Measurements from ENCODE around the gene TRAPPC2. TPM values are rescaled to one million over a fixed set of nuclear protein-coding genes. Genes with fewer than 3 reads are reported as not detected.
A peak's percentile ranks its signal among the peaks of the same experiment; 100 is the strongest.
"Not testable (repeated sequence)": the region's sequence is repeated elsewhere in the genome, so short reads cannot be mapped to it uniquely, and the experiment has no call there.

Gene TRAPPC2
- total and polyA plus RNA-seq, 7 experiments from 2014 or later: 17.8 to 33.5 (median 23.5) TPM

DNA sequence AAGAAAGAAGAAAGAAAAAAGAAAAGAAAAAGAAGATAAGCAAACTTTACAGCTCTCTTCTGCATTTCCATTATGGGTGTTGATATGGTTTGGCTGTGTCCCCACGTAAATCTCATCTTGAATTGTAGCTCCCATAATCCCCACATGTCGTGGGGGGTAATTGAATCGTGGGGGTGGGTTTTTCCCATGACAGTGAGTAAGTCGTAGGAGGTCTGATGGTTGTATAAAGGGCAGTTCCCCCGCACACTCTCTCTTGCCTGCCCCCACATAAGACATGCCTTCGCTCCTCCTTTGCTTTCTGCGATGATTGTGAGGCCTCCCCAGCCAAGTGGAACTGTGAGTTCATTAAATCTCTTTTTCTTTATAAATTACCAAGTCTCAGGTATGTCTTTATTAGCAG, 52.8 kb downstream of the TRAPPC2 start:
- Mint-ChIP-seq H3K36me3 (peaks cover 0 to 20% (median 16%) of the 10 kb centered on the region in 5 donors), H3K4me1 (peaks cover 0 to 7% (median 0%) of the 10 kb centered on the region in 7 donors), H3K9me3 (peaks cover 0 to 17% (median 0%) of the 10 kb centered on the region in 11 donors), H3K27ac (no peak overlapping the region), H3K4me3 (no peak overlapping the region), H3K27me3 (no peaks in the 10 kb centered on the region)
- ChIA-PET CTCF (no interaction called here), POLR2A (no interaction called here)
- intact Hi-C loops (cut with micrococcal nuclease): no loop called here
- H3K27ac ChIP-seq (ENCODE audit: low read depth, low read length): no peak overlapping the region
- H3K4me1 ChIP-seq (ENCODE audit: control insufficient read depth in 2 of 2, insufficient read depth in 2 of 2, low read length in 2 of 2): no peaks in the 10 kb centered on the region
- no peaks in the 10 kb centered on the region for H3K27me3 ChIP-seq (ENCODE audit: control insufficient read depth in 2 of 2, insufficient read depth in 2 of 2, low read length in 2 of 2)
- no peaks in the 10 kb centered on the region for H3K36me3 ChIP-seq (ENCODE audit: control insufficient read depth in 2 of 3, insufficient read depth in 3 of 3, low read length in 3 of 3)
- ATAC-seq (no peak), DNase-seq (no peak)
- no peak overlapping the region for H3K4me3 ChIP-seq (ENCODE audit: low read length)
- H3K9me3 ChIP-seq (ENCODE audit: control insufficient read depth in 2 of 3, low read length in 3 of 3): no peaks in the 10 kb centered on the region

DNA sequence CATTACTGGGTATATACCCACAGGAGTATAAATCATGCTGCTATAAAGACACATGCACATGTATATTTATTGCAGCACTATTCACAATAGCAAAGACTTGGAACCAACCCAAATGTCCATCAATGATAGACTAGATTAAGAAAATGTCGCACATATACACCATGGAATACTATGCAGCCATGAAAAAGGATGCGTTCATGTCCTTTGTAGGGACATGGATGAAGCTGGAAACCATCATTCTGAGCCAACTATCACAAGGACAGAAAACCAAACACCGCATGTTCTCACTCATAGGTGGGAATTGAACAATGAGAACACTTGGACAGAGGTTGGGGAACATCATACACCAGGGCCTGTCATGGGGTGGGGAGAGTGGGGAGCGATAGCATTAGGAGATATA, 54.7 kb downstream of the TRAPPC2 start:
- CTCF ChIA-PET; H3K4me1 Mint-ChIP-seq; intact Hi-C loops (cut with micrococcal nuclease); H3K27ac ChIP-seq (ENCODE audit: low read depth, low read length); DNase-seq; H3K4me1 ChIP-seq (ENCODE audit: control insufficient read depth in 2 of 2, insufficient read depth in 2 of 2, low read length in 2 of 2); H3K27me3 ChIP-seq (ENCODE audit: control insufficient read depth in 2 of 2, insufficient read depth in 2 of 2, low read length in 2 of 2); H3K36me3 ChIP-seq (ENCODE audit: control insufficient read depth in 2 of 3, insufficient read depth in 3 of 3, low read length in 3 of 3); H3K9me3 ChIP-seq (ENCODE audit: control insufficient read depth in 2 of 3, low read length in 3 of 3); H3K4me3 ChIP-seq (ENCODE audit: low read length); H3K4me3 Mint-ChIP-seq; ATAC-seq; H3K27me3 Mint-ChIP-seq; H3K27ac Mint-ChIP-seq; POLR2A ChIA-PET: not testable (repeated sequence)
- H3K9me3 Mint-ChIP-seq: peaks cover 0 to 17% (median 0%) of the 10 kb centered on the region in 11 donors
- peaks cover 0 to 22% (median 16%) of the 10 kb centered on the region in 5 donors for H3K36me3 Mint-ChIP-seq

DNA sequence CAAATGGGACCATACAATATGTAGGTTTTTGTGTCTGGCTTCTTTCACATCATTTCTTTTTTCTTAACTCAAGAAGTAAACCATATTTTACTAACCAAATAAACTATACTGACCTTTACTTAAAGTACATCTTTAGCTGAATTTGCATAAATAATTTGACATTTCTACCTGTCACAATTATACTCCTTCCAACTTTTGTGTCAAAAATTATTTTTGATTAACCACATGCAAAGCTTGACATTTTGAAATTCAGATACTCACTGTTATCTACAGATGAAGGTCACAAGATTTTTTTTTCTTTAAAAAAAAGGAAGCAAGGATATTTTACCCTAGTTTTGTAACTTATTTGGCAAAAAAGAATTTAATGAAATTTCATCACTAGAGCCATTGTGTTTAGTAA, 57.5 kb downstream of the TRAPPC2 start:
- no peaks in the 10 kb centered on the region for H3K36me3 ChIP-seq (ENCODE audit: control insufficient read depth in 2 of 3, insufficient read depth in 3 of 3, low read length in 3 of 3)
- CTCF ChIA-PET: no interaction called here
- Mint-ChIP-seq H3K27ac (no peak overlapping the region), H3K36me3 (peaks cover 0 to 26% (median 21%) of the 10 kb centered on the region in 5 donors), H3K4me1 (peaks cover 0 to 1% (median 0%) of the 10 kb centered on the region in 7 donors), H3K9me3 (peaks cover 0 to 8% (median 0%) of the 10 kb centered on the region in 11 donors), H3K27me3 (no peaks in the 10 kb centered on the region), H3K4me3 (no peak overlapping the region)
- H3K4me1 ChIP-seq (ENCODE audit: control insufficient read depth in 2 of 2, insufficient read depth in 2 of 2, low read length in 2 of 2): no peaks in the 10 kb centered on the region
- no peak overlapping the region for H3K4me3 ChIP-seq (ENCODE audit: low read length)
- DNase-seq (no peak), ATAC-seq (no peak)
- no peaks in the 10 kb centered on the region for H3K27me3 ChIP-seq (ENCODE audit: control insufficient read depth in 2 of 2, insufficient read depth in 2 of 2, low read length in 2 of 2)
- no peaks in the 10 kb centered on the region for H3K9me3 ChIP-seq (ENCODE audit: control insufficient read depth in 2 of 3, low read length in 3 of 3)
- intact Hi-C loops (cut with micrococcal nuclease): no loop called here
- POLR2A ChIA-PET: no interaction called here
- no peak overlapping the region for H3K27ac ChIP-seq (ENCODE audit: low read depth, low read length)

DNA sequence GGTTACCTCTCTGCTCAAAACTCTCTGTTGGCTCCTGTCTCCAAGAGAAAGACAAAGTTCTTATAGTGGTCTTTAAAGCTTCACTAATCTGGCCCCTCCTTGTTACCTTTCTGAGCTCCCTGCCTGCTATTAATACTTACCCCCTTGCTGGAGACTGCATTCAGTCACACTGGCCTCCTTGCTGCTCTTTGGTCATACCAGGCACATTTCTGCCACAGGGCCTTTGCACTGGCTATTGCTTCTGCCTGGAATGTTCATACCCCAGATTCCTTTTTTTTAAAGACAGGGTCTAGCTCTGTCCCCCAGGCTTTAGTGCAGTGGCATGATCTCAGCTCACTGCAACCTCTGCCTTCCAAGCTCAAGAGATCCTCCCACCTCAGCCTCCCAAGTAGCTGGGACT, 61.4 kb downstream of the TRAPPC2 start:
- Mint-ChIP-seq H3K4me3 (no peak overlapping the region), H3K27me3 (no peaks in the 10 kb centered on the region), H3K36me3 (peaks cover 0 to 32% (median 24%) of the 10 kb centered on the region in 5 donors), H3K9me3 (peaks cover 0 to 6% (median 0%) of the 10 kb centered on the region in 11 donors), H3K4me1 (peaks cover 0 to 4% (median 0%) of the 10 kb centered on the region in 7 donors), H3K27ac (no peak overlapping the region)
- H3K4me3 ChIP-seq (ENCODE audit: low read length): no peak overlapping the region
- intact Hi-C loops (cut with micrococcal nuclease): no loop called here
- ATAC-seq (no peak), DNase-seq (no peak)
- no peaks in the 10 kb centered on the region for H3K4me1 ChIP-seq (ENCODE audit: control insufficient read depth in 2 of 2, insufficient read depth in 2 of 2, low read length in 2 of 2)
- no peaks in the 10 kb centered on the region for H3K27me3 ChIP-seq (ENCODE audit: control insufficient read depth in 2 of 2, insufficient read depth in 2 of 2, low read length in 2 of 2)
- ChIA-PET POLR2A (no interaction called here), CTCF (no interaction called here)
- no peaks in the 10 kb centered on the region for H3K9me3 ChIP-seq (ENCODE audit: control insufficient read depth in 2 of 3, low read length in 3 of 3)
- H3K36me3 ChIP-seq (ENCODE audit: control insufficient read depth in 2 of 3, insufficient read depth in 3 of 3, low read length in 3 of 3): no peaks in the 10 kb centered on the region
- H3K27ac ChIP-seq (ENCODE audit: low read depth, low read length): no peak overlapping the region

DNA sequence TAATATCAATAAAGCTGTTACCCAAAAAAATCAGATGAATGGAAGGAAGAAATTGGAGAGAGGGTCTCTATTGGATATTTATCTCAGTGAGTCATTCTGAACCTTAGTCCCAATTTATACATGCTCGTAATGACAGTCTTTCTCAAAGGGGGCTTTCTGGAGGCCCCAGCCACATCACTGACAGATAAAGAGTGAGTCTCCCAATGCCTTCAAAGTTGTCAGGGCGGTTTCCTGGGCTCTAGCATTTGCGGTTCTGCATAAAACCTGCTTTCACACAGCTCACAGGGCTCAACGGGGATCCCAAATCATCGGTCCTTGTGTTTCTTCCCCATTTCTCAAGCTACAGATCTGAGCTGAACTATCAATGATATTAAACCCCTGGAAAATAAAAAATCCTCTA, 64.2 kb downstream of the TRAPPC2 start:
- intact Hi-C loops (cut with micrococcal nuclease): no loop called here
- Mint-ChIP-seq H3K4me3 (no peak overlapping the region), H3K27ac (no peak overlapping the region), H3K36me3 (peaks cover 0 to 37% (median 24%) of the 10 kb centered on the region in 5 donors), H3K4me1 (peaks cover 0 to 4% (median 0%) of the 10 kb centered on the region in 7 donors), H3K9me3 (peaks cover 0 to 4% (median 0%) of the 10 kb centered on the region in 11 donors), H3K27me3 (no peaks in the 10 kb centered on the region)
- no peak overlapping the region for H3K4me3 ChIP-seq (ENCODE audit: low read length)
- ATAC-seq (no peak), DNase-seq (no peak)
- no peaks in the 10 kb centered on the region for H3K4me1 ChIP-seq (ENCODE audit: control insufficient read depth in 2 of 2, insufficient read depth in 2 of 2, low read length in 2 of 2)
- H3K9me3 ChIP-seq (ENCODE audit: control insufficient read depth in 2 of 3, low read length in 3 of 3): no peaks in the 10 kb centered on the region
- no peaks in the 10 kb centered on the region for H3K27me3 ChIP-seq (ENCODE audit: control insufficient read depth in 2 of 2, insufficient read depth in 2 of 2, low read length in 2 of 2)
- no peaks in the 10 kb centered on the region for H3K36me3 ChIP-seq (ENCODE audit: control insufficient read depth in 2 of 3, insufficient read depth in 3 of 3, low read length in 3 of 3)
- CTCF ChIA-PET: no interaction called here
- H3K27ac ChIP-seq (ENCODE audit: low read depth, low read length): no peak overlapping the region
- POLR2A ChIA-PET: interaction anchor here (0.6 kb wide), 1 partner anchor 56 kb away, joined by 3 read pairs; no protein-coding TSS in a partner anchor

DNA sequence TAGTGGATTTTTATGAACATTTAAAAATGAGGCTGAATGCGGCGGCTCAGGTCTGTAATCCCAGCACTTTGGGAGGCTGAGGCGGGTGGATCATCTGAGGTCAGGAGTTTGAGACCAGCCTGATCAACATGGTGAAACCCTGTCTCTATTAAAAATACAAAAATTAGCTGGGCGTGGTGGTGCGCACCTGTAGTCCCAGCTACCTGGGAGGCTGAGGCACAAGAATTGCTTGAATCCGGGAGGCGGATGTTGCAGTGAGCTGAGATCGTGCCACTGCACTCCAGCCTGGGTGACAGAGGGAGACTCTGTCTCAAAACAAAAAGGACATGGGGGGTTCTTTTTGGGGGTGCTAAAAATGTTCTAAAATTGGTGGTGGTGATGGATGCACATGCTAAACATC, 64.7 kb downstream of the TRAPPC2 start:
- H3K27me3 ChIP-seq (ENCODE audit: control insufficient read depth in 2 of 2, insufficient read depth in 2 of 2, low read length in 2 of 2); H3K9me3 Mint-ChIP-seq; H3K9me3 ChIP-seq (ENCODE audit: control insufficient read depth in 2 of 3, low read length in 3 of 3); DNase-seq; H3K4me1 Mint-ChIP-seq; H3K4me1 ChIP-seq (ENCODE audit: control insufficient read depth in 2 of 2, insufficient read depth in 2 of 2, low read length in 2 of 2); CTCF ChIA-PET; H3K4me3 Mint-ChIP-seq; ATAC-seq; H3K27me3 Mint-ChIP-seq; H3K4me3 ChIP-seq (ENCODE audit: low read length); H3K27ac Mint-ChIP-seq; H3K27ac ChIP-seq (ENCODE audit: low read depth, low read length); H3K36me3 ChIP-seq (ENCODE audit: control insufficient read depth in 2 of 3, insufficient read depth in 3 of 3, low read length in 3 of 3): not testable (repeated sequence)
- H3K36me3 Mint-ChIP-seq: peaks cover 0 to 41% (median 28%) of the 10 kb centered on the region in 5 donors
- intact Hi-C loops (cut with micrococcal nuclease): loop anchor here in 1 of 2 donors (1.0 to 2.0 kb wide), 2 partner anchors 16 to 19 kb away; partner anchors contain the start of genes RAB9A and TCEANC
- POLR2A ChIA-PET: interaction anchor here (0.6 to 0.7 kb wide), 2 partner anchors 18 to 57 kb away, joined by 3 read pairs; no protein-coding TSS in a partner anchor

DNA sequence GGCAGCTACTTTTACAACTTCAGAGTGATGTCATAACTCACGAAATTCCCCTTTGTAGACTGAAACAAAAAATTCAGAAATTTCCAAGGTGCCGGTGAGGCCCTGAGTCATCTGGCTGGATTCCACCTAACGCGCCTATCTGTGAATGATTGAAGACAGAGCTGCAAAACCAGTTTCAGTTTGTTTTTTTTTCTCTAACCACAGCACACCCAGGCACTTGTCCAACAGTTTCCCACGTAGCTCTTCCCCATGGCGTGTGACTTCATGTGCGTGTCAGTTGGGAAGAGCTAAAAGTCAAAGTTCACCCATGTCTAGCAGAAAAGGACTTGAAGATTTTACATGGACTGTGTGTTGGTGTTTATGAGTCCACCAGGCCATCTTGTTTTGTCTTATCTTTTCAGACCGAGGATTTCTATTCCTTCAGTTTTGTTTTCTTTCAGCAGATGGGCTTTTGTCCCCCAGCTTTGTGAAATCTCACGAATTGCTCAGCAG, 65.1 kb downstream of the TRAPPC2 start:
- intact Hi-C loops (cut with micrococcal nuclease): loop anchor here in 1 of 2 donors (1.0 to 2.0 kb wide), 2 partner anchors 16 to 20 kb away; partner anchors contain the start of genes RAB9A and TCEANC
- ChIA-PET CTCF (interaction anchor here (0.6 kb wide), 1 partner anchor 93 kb away, joined by 3 read pairs; no protein-coding TSS in a partner anchor), POLR2A (interaction anchor here (0.6 to 0.7 kb wide), 3 partner anchors 19 to 69 kb away, joined by 3 read pairs; no protein-coding TSS in a partner anchor)
- H3K4me3 Mint-ChIP-seq: peak overlapping the region in 3 of 10 donors; percentile 16 to 46 (median 30)
- H3K9me3 Mint-ChIP-seq: peaks cover 0 to 4% (median 0%) of the 10 kb centered on the region in 11 donors
- DNase-seq: peak in 2 of 9 donors; percentile 36 to 62
- H3K36me3 Mint-ChIP-seq: peaks cover 0 to 43% (median 28%) of the 10 kb centered on the region in 5 donors
- no peaks in the 10 kb centered on the region for H3K4me1 ChIP-seq (ENCODE audit: control insufficient read depth in 2 of 2, insufficient read depth in 2 of 2, low read length in 2 of 2)
- H3K27ac Mint-ChIP-seq: peak overlapping the region in 4 of 9 donors; percentile 14 to 77 (median 70)
- peak; percentile 90 for ATAC-seq
- H3K27me3 Mint-ChIP-seq: no peaks in the 10 kb centered on the region
- H3K9me3 ChIP-seq (ENCODE audit: control insufficient read depth in 2 of 3, low read length in 3 of 3): no peaks in the 10 kb centered on the region
- H3K4me1 Mint-ChIP-seq: peaks cover 0 to 4% (median 0%) of the 10 kb centered on the region in 7 donors
- no peak overlapping the region for H3K27ac ChIP-seq (ENCODE audit: low read depth, low read length)
- no peaks in the 10 kb centered on the region for H3K36me3 ChIP-seq (ENCODE audit: control insufficient read depth in 2 of 3, insufficient read depth in 3 of 3, low read length in 3 of 3)
- no peaks in the 10 kb centered on the region for H3K27me3 ChIP-seq (ENCODE audit: control insufficient read depth in 2 of 2, insufficient read depth in 2 of 2, low read length in 2 of 2)
- H3K4me3 ChIP-seq (ENCODE audit: low read length): no peak overlapping the region
